ENCODE measurements around the gene TCF4.

TCF4 gene

GRCh38 chr18:55189972-55190371, 398.0 kb downstream of the TCF4 start:
- peak; percentile 20 for DNase-seq (ENCODE audit: low read depth, low spot score)

- DNase-seq (ENCODE audit: low read depth, low spot score): no peak
Observed at GRCh38 chr18:55186588-55186987, 401.4 kb downstream of the TCF4 start.

- peak; percentile 11 for DNase-seq (ENCODE audit: low read depth, low spot score)
Observed at GRCh38 chr18:55185391-55185790, 402.6 kb downstream of the TCF4 start.

- peak; percentile 60 for DNase-seq (ENCODE audit: low read depth, low spot score)
Observed at GRCh38 chr18:55179835-55180234, 408.2 kb downstream of the TCF4 start.

GRCh38 chr18:55179425-55179824, 408.6 kb downstream of the TCF4 start:
- no peak for DNase-seq (ENCODE audit: low read depth, low spot score)

GRCh38 chr18:55173291-55173690, 414.7 kb downstream of the TCF4 start:
- DNase-seq (ENCODE audit: low read depth, low spot score): no peak

All from astrocyte of the hippocampus (primary cell).